IPS DF 6.9 (cell line): ENCODE measurements around the gene EP400.
"Not testable (repeated sequence)": the region's sequence is repeated elsewhere in the genome, so short reads cannot be mapped to it uniquely, and the experiment has no call there.

ENCODE experiments used
- DNase-seq: peaks from one replicate; pipeline ENCODE4 v3.0.0-alpha.2; 2013; ENCODE audit warnings: low read depth, low spot score
- H3K27ac ChIP-seq: one replicate; pipeline ENCODE4 v1.5.1; 2013; ENCODE audit warnings: low read length, control low read depth
- H3K27me3 ChIP-seq: 2 replicates; pipeline ENCODE4 v1.6.1; 2013; ENCODE audit warnings: mild to moderate bottlenecking, low read length; ENCODE audit not compliant: control insufficient read depth, insufficient read depth
- H3K36me3 ChIP-seq: 2 replicates; pipeline ENCODE4 v1.6.1; 2013; ENCODE audit warnings: low read length; ENCODE audit not compliant: control insufficient read depth, insufficient read depth
- H3K4me1 ChIP-seq: 2 replicates; pipeline ENCODE4 v1.6.1; 2013; ENCODE audit warnings: low read length; ENCODE audit not compliant: control insufficient read depth, insufficient read depth
- H3K4me3 ChIP-seq: 2 replicates; pipeline ENCODE4 v1.5.1; 2013; ENCODE audit warnings: mild to moderate bottlenecking, low read length
- H3K9me3 ChIP-seq: 2 replicates; pipeline ENCODE4 v1.6.1; 2013; ENCODE audit warnings: low read length, inconsistent platforms; ENCODE audit not compliant: control insufficient read depth, insufficient read depth
- WGBS: extraction: QIAGEN DNeasy Blood & Tissue Kit; methylation state at CpG from one replicate; pipeline ENCODE4 v1.1.7; 2013; ENCODE audit warnings: mixed read lengths, missing lambda C conversion rate; ENCODE audit not compliant: insufficient read length, insufficient coverage; 5-methylcytosine and 5-hydroxymethylcytosine counted together

EP400 gene

DNA sequence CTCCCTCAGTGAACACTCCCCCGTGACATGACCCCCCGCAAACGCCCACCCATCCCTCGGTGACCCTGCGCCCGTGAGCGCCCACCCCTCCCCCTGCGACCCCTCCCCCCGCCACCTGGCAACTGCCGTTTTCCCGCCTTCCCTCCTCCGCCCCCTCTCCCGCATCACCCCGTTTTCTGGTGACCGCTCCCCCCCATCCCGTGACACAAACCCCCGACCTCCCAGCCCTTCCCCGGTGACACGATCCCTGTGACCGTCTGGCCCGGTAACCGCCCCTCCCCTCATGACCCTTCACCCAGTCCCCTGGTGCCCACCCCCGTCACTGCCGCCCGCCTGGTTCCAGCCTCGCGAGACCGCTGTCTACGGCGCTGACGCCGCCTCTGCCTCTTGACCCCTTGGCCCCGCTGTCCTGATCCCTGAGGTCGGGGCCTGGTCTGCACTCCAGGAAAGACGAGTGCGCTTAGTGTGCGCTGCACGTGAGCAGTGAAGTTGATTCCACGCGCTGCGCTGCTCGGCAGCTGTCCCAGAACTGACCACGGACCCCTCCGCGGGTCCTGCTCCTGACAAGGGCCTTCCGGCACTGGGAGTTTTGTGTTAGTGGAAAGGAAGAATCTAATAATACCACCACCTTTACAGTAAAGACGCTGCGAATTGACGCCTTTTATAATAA, 135.0 kb downstream of the EP400 start:
- no peak for DNase-seq
- no peak overlapping the region for H3K27ac ChIP-seq
- H3K9me3 ChIP-seq = no peaks in the 10 kb centered on the region
- H3K4me1 ChIP-seq = no peaks in the 10 kb centered on the region; the same call in none of the 2 replicates
- H3K27me3 ChIP-seq = no peaks in the 10 kb centered on the region
- H3K4me3 ChIP-seq = peak overlapping the region; percentile 98
- no peaks in the 10 kb centered on the region for H3K36me3 ChIP-seq
- WGBS = no CpG with 5 or more reads among the region's 49 CpGs

DNA sequence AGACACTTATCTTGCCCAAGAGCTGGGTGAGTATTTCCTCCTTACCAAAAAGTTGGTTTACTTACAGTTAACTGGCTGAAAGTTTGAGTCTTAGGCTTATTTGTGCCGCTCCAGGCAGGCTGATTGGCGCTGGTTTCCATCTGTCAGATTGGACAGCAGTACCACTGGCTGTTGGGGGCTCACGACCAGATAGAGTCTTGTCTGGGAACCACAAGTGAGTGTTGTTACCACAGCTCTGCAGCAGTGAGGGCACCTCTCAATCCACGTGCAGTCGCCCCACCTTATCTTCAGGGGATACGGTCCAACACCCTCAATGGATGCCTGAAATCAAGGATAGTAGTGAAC, 135.5 kb downstream of the EP400 start:
- Histone ChIP-seq H3K9me3 (no peaks in the 10 kb centered on the region), H3K36me3 (no peaks in the 10 kb centered on the region), H3K27me3 (no peaks in the 10 kb centered on the region), H3K4me3 (no peak overlapping the region; the same call in 1 of the 2 replicates), H3K27ac (no peak overlapping the region), H3K4me1 (no peaks in the 10 kb centered on the region; the same call in none of the 2 replicates)
- no peak for DNase-seq
- no CpG with 5 or more reads among the region's 6 CpGs for WGBS

DNA sequence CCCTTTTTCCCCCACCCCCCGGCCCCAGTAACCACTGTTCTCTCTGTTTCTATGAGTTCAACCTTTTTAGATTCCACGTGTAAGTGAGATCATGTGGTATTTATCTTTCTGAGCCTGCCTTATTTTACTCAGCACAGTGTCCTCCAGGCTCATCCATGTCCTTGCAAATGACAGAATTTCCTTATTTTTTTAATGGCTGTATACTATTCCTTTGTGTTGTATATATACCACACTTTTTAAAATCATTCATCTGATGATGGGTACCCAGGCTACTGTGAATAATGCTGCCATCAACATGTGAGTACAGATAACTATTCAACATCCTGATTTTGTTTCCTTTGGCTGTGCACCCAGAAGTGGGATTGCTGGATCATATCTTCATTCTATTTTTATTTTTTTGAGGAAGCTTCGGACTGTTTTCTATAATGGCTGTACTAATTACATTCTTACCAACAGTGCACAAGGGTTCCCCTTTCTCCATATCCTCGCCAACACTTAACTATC, 139.7 kb downstream of the EP400 start:
- Histone ChIP-seq H3K36me3 (peaks cover 3% of the 10 kb centered on the region; the same call in 1 of the 2 replicates), H3K4me3 (no peak overlapping the region), H3K27me3 (no peaks in the 10 kb centered on the region), H3K9me3 (no peaks in the 10 kb centered on the region), H3K27ac (no peak overlapping the region), H3K4me1 (no peaks in the 10 kb centered on the region; the same call in none of the 2 replicates)
- whole genome bisulfite sequencing = no CpG with 5 or more reads among the region's 4 CpGs
- no peak for DNase-seq

DNA sequence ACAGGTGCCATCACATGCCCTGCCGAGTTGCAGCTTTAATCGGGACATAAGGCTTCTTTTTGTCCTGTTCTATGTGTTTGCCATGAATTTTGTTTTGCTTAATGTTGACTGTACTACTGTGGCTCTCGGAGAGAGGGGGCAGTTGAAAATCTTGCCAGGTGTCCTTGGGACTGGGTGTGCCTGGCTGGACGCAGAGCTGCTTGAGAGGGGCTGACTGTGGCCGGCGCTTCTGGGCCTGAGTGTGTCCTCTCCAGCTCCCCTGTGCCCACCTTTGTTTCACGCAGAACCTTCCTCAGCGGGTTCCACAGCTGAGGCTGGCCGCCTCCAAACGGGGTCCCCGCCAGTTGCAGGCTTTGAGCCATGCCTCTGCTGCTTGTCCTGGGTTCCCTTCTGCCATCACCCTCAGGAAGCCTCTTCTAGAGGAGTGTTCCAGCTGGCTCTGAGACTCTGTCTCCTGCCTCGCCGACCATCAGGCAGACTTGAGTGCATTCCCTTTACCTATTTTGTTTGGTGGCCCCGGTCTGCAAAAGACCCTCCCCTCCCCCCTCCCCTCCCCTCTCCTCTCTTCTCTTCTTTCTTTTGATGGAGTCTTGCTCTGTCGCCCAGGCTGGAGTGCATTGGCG, 144.6 kb downstream of the EP400 start:
- no peak overlapping the region for H3K27ac ChIP-seq
- H3K9me3 ChIP-seq = no peaks in the 10 kb centered on the region
- no peaks in the 10 kb centered on the region for H3K27me3 ChIP-seq
- peaks cover 3% of the 10 kb centered on the region; the same call in 1 of the 2 replicates for H3K36me3 ChIP-seq
- no CpG with 5 or more reads among the region's 16 CpGs for WGBS
- no peaks in the 10 kb centered on the region for H3K4me1 ChIP-seq
- no peak overlapping the region for H3K4me3 ChIP-seq
- DNase-seq = no peak

DNA sequence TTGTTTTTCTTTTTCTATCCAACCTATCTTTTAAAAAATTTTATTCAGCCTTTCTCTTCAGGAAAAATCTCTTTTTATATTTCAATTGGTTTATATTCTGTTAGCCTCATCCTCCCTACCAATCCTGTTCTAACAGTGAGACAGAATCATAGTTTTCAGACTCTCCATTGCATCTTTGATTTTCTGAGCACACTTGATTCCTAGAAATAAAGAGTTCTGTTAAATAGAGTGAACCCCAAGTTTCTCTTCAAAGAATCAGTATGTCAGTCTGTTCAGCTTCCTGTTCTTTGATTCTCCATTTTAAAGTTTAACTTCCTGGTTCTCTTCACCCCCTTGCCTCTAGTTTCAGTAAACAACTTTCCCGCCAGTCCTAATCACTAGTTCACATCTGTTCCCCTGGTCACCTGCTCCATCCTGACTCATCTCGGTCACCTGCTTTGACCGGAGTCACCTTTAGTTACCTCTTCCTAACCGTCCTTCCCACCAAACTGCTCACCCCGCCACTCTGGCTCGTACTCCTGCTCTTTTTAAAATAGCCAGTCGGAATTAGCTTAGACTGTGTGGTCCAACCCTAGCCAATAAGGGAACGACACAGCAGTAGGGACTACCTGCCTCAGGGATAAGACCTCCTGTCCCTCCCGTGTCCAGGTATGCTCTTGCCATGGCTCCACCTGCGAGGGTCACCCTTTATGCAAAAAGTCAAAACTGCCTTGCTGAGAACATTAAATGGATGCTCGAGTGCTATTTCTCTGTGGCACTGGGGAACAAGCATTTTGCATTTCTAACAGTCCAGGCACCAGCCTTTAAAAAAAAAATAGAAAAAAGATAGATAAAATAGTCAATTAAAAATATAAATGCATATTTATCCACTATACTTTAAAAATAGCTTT, 146.0 kb downstream of the EP400 start:
- no peaks in the 10 kb centered on the region for H3K27me3 ChIP-seq
- H3K9me3 ChIP-seq = no peaks in the 10 kb centered on the region
- H3K4me1 ChIP-seq = no peaks in the 10 kb centered on the region
- H3K36me3 ChIP-seq = peaks cover 8% of the 10 kb centered on the region
- WGBS = no CpG with 5 or more reads among the region's 11 CpGs
- DNase-seq = no peak
- H3K4me3 ChIP-seq = no peak overlapping the region
- no peak overlapping the region for H3K27ac ChIP-seq

DNA sequence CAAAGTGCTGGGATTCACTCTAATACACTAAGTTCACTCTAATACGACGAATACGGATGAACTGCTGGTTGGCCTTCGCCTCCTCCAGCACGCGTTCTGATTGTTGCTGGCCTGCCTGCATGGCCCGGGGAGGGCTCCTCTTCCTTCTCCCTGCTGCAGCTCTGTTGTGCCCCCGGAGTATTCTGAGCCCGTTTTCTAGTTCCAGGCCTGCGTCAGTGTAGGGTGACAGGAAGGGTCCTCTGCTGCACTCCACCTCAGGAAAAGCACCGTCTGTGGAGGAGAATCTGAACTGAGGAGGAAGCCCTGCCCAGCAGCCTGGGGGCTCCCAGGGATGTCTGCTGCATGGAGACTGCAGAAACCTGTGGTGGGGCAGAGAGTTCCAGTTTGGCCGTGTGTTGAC, 150.0 kb downstream of the EP400 start:
- no peaks in the 10 kb centered on the region for H3K9me3 ChIP-seq
- no peak overlapping the region for H3K27ac ChIP-seq
- no CpG with 5 or more reads among the region's 12 CpGs for WGBS
- no peaks in the 10 kb centered on the region for H3K27me3 ChIP-seq
- H3K4me3 ChIP-seq = no peak overlapping the region
- no peak for DNase-seq
- H3K36me3 ChIP-seq = peaks cover 6% of the 10 kb centered on the region
- no peaks in the 10 kb centered on the region for H3K4me1 ChIP-seq

DNA sequence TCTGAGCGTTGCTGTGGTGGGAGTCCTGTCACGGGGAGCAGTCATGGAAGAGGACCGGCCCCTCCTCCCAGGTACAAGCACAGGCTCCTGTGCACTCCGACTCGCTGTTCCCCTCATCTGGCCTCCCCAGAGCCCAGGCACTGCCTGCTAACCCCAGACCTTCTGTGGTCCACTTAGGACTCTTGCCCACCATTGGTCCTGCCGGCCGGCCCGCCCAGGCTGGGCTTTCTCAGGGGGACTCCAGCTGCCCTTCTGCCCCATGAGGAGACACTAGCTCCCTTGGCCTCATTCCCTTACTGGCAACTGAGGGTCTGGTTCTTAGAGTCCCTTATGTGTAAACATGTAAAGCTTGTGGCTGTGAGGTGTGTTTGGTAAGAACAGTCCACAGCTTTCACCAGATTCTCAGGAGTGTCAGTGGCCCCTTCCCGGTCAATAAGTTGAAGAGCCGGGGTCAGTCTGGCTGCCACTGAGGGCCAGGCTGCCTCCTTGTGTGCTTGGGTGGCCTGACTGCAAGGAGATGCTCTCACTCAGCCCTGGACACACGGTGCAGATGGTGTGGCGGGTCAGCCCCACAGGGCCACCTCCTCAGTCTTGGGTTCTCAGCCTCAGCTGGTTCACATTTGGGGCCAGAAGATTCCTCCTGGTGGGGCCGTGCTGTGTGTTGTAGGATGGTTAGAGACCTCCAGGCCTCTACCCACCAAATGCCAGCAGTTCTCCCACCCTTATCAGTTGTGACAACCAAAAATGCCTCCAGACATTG, 150.7 kb downstream of the EP400 start:
- no peaks in the 10 kb centered on the region for H3K27me3 ChIP-seq
- no CpG with 5 or more reads among the region's 13 CpGs for WGBS
- peaks cover 9% of the 10 kb centered on the region for H3K36me3 ChIP-seq
- no peak overlapping the region for H3K27ac ChIP-seq
- no peaks in the 10 kb centered on the region for H3K4me1 ChIP-seq
- DNase-seq = no peak
- H3K9me3 ChIP-seq = no peaks in the 10 kb centered on the region
- no peak overlapping the region for H3K4me3 ChIP-seq

DNA sequence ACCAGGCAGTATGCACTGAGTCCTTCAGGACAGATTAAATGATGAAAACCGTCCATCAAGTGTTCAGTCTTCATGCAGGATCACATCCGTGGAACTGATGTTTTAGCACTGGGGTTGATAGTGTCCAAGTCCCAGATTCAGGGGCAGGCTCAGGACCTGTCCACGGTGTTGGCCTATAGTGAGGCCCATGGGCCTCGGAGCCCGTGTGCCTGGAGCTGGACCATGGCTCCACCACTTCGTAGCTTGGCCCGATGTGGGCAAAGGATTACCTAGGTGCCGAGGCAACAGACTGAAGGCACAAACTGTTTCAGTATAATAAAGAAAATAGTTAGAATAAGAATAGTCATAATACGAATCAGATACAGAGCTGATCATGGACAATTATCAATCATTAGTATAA, 152.6 kb downstream of the EP400 start:
- Histone ChIP-seq H3K4me3 (no peak overlapping the region), H3K9me3 (no peaks in the 10 kb centered on the region), H3K36me3 (peaks cover 9% of the 10 kb centered on the region), H3K4me1 (no peaks in the 10 kb centered on the region), H3K27me3 (no peaks in the 10 kb centered on the region), H3K27ac (no peak overlapping the region)
- WGBS = no CpG with 5 or more reads among the region's 9 CpGs
- DNase-seq = no peak

DNA sequence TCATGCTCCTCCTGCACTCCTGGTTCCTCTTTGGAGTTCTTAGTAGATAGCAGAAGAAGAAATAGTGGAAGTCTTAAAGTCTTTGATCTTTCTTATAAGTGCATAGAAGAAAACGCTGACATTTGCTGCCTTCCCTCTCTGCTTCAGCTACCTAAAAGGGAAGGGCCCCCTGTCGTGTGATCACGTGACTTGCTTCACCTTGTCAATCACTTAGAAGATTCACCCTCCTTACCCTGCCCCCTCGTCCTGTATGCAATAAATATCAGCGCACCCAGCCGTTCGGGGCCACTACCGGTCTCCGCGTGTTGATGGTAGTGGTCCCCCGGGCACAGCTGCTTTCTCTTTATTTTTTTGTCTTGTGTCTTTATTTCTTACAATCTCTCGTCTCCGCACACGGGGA, 153.3 kb downstream of the EP400 start:
- DNase-seq, H3K36me3 ChIP-seq, H3K27ac ChIP-seq, H3K27me3 ChIP-seq, H3K9me3 ChIP-seq, H3K4me3 ChIP-seq, H3K4me1 ChIP-seq: not testable (repeated sequence)
- WGBS = no CpG with 5 or more reads among the region's 14 CpGs
